Ovary (tissue), 3 donors: ENCODE results near the gene LGSN.

ENCODE experiments used
- EP300 ChIP-seq: sonication (generic); formaldehyde crosslinking; IDR thresholded peaks from one replicate; pipeline ENCODE4 v1.6.1; 2017; ENCODE audit warnings: antibody characterized with exemption
- POLR2A ChIP-seq: fragments of 450-650 bp; IDR thresholded peaks from one replicate; pipeline ENCODE4 v1.6.1; 2017; ENCODE audit warnings: antibody characterized with exemption, mild to moderate bottlenecking, moderate library complexity
- TF ChIP-seq, protein P1 (sequence below), 3 donors: fragments of 450-650 bp in 2 of 3; fragments of 200-600 bp in 1 of 3; IDR thresholded peaks; one replicate each; pipeline versions ENCODE4 v1.5.1 to v1.8.0; 2016 to 2022; ENCODE audit warnings: antibody characterized with exemption in 3 of 3, mild to moderate bottlenecking in 1 of 3
- donor health status: DM: no; HTN: no; CAD: no.

DNA sequence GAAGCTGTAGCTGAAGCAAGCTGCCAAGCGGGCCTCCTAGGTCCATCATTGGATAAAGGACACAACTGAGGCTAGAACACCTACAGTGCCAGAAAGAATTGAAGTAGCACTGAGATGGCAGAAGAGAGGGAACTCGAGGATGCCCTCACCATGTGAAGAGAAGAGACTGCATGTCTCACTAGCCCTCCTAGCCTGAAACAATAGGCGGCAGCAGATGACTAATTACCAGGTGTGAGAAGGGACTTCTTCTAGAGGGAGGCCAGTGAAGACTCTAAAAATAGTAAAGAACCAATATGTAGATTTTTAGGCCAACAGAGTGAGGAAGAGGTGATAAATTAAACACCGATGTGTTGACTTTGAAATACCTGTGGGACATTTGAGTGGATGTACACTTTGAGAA lies 50.3 kb downstream of the LGSN start:
- TF ChIP-seq EP300: no peak
- TF ChIP-seq, protein P1, sequence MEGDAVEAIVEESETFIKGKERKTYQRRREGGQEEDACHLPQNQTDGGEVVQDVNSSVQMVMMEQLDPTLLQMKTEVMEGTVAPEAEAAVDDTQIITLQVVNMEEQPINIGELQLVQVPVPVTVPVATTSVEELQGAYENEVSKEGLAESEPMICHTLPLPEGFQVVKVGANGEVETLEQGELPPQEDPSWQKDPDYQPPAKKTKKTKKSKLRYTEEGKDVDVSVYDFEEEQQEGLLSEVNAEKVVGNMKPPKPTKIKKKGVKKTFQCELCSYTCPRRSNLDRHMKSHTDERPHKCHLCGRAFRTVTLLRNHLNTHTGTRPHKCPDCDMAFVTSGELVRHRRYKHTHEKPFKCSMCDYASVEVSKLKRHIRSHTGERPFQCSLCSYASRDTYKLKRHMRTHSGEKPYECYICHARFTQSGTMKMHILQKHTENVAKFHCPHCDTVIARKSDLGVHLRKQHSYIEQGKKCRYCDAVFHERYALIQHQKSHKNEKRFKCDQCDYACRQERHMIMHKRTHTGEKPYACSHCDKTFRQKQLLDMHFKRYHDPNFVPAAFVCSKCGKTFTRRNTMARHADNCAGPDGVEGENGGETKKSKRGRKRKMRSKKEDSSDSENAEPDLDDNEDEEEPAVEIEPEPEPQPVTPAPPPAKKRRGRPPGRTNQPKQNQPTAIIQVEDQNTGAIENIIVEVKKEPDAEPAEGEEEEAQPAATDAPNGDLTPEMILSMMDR (IDR thresholded peaks at IDR 0.05): no peak
- no peak for TF ChIP-seq POLR2A
